ENCODE measurements around the gene C2orf15. TPM values are rescaled to one million over a fixed set of nuclear protein-coding genes. Genes with fewer than 3 reads are reported as not detected.

The C2orf15 gene
- total and polyA plus RNA-seq, 10 of the 15 experiments (the other 5 are each of a cell fraction or from before 2014, with no cell fraction given) = 1.4 to 3.4 (median 2.4) TPM

DNA sequence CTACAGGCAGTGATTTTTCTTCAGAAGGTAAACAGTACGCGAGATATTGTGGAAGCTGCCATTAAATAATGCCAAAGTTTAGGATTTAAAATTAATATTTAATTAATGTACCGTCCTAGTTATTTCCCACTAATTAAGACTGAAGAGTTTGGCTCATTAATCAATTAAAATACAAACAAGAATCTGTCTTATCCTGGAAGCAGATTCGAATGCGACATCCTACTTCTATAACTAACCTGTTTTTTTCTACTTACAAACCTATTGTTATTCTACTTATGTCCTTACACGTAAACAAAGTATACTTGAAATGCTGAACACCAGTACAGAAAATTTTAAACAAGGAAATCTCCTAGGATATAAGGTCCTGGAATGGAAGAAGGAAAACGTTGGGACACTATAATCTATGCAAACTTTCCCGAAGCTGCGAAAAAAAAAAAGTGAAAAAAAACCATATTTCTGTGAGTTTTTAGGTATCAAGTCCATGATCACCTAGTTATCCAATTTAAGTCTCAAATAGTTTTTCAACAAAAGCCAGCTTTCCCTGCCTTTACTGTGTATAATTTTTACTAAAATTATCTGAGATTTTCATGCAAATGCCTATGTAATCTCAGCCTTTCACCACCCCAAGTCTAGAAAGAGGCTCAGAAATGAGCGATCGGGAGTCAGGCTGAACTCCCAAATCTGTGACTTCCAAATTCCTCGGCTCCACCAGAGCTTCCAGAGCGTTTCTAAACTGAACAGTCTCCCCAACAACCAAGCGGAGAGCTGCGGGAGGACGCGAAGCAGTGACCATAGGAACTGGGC is 1.2 kb upstream of the C2orf15 start:
- Histone ChIP-seq H3K4me1 (ENCODE audit: control insufficient read depth, insufficient read depth, low read length) (peaks cover 10% of the 10 kb centered on the region), H3K9ac (ENCODE audit: control insufficient read depth, insufficient read depth, low read length) (peak overlapping the region; percentile 74), H2AFZ (ENCODE audit: control insufficient read depth, low read depth, low read length) (peak overlapping the region; percentile 94), H3K9me3 (replicated peaks; ENCODE audit: control insufficient read depth, insufficient read depth, low read length) (no peaks in the 10 kb centered on the region), H3K4me2 (ENCODE audit: control insufficient read depth, insufficient read depth) (peak overlapping the region; percentile 94), H3K27ac (ENCODE audit: control insufficient read depth, insufficient read depth) (peak overlapping the region; percentile 55), H3K4me3 (peak overlapping the region; percentile 77), H3K36me3 (ENCODE audit: control insufficient read depth in 2 of 2, insufficient read depth in 2 of 2, low read length in 1 of 2) (no peaks in the 10 kb centered on the region), H4K20me1 (ENCODE audit: control insufficient read depth, insufficient read depth) (no peaks in the 10 kb centered on the region), H3K27me3 (replicated peaks in 1 of 2; ENCODE audit: control insufficient read depth in 2 of 2, insufficient read depth in 2 of 2, low read length in 1 of 2) (no peaks in the 10 kb centered on the region), H3K79me2 (ENCODE audit: control insufficient read depth, insufficient read depth, low read length) (no peaks in the 10 kb centered on the region)
- ATAC-seq (no peak), FAIRE-seq (no peak), DNase-seq (ENCODE audit: low read depth, low spot score) (no peak)
- in situ Hi-C loops (cut with MboI) = no loop called here
- ChIA-PET SMC1A (ENCODE audit: uncharacterized antibody, unreplicated experiment) (interaction anchor here (0.9 to 2.5 kb wide), 5 partner anchors 13 to 207 kb away, joined by 3 to 11 read pairs (median 8); partner anchors contain the start of genes LIPT1 and TSGA10), RAD21 (ENCODE audit: unreplicated experiment) (interaction anchor here (1.0 to 2.4 kb wide), 5 partner anchors 13 to 197 kb away, joined by 4 to 13 read pairs (median 6); partner anchors contain the start of genes EIF5B, LIPT1, MITD1 and MRPL30), POLR2A (interaction anchor here (0.5 to 3.2 kb wide), 8 partner anchors 13 to 197 kb away, joined by 3 to 26 read pairs (median 6); partner anchors contain the start of genes EIF5B, LIPT1, TSGA10 and TXNDC9), CTCF (interaction anchor here (0.7 to 2.5 kb wide), 8 partner anchors 12 to 196 kb away, joined by 3 to 11 read pairs (median 4); partner anchors contain the start of genes EIF5B, LIPT1, TSGA10 and TXNDC9)
- WGBS (ENCODE audit: insufficient coverage, insufficient replicate concordance, low lambda C conversion rate, missing lambda C conversion rate) = 42% methylated on average over 17 of the region's 17 CpGs
- BruUV-seq (replicated peaks) = TSS peak; percentile 58
- no peak for TF ChIP-seq NBN (IDR thresholded peaks at IDR 0.05)
- TF ChIP-seq NFYA (IDR thresholded peaks at IDR 0.05; ENCODE audit: borderline replicate concordance, low read depth, low read length) = no peak
- TF ChIP-seq BMI1 (IDR thresholded peaks at IDR 0.05; ENCODE audit: borderline replicate concordance) = peak; percentile 29; the same call in 1 of the 2 replicates
- TF ChIP-seq RELA (IDR thresholded peaks at IDR 0.05; ENCODE audit: borderline replicate concordance, partially characterized antibody) = no peak
- TF ChIP-seq CHD4 (IDR thresholded peaks at IDR 0.05) = no peak
- no peak for TF ChIP-seq STAT3 (IDR thresholded peaks at IDR 0.05; ENCODE audit: low read depth, low read length)
- TF ChIP-seq MTA3 (IDR thresholded peaks at IDR 0.05; ENCODE audit: borderline replicate concordance, low read length) = no peak
- peak in 1 of 2 experiments; percentile 14; a peak in 1 of 4 replicates for TF ChIP-seq BHLHE40 (IDR thresholded peaks at IDR 0.05; ENCODE audit: borderline replicate concordance in 1 of 2, low read depth in 2 of 2, low read length in 1 of 2)
- TF ChIP-seq NRF1 (conservative IDR thresholded peaks at IDR 0.05; ENCODE audit: low read depth, low read length) = no peak
- TF ChIP-seq, protein P1, sequence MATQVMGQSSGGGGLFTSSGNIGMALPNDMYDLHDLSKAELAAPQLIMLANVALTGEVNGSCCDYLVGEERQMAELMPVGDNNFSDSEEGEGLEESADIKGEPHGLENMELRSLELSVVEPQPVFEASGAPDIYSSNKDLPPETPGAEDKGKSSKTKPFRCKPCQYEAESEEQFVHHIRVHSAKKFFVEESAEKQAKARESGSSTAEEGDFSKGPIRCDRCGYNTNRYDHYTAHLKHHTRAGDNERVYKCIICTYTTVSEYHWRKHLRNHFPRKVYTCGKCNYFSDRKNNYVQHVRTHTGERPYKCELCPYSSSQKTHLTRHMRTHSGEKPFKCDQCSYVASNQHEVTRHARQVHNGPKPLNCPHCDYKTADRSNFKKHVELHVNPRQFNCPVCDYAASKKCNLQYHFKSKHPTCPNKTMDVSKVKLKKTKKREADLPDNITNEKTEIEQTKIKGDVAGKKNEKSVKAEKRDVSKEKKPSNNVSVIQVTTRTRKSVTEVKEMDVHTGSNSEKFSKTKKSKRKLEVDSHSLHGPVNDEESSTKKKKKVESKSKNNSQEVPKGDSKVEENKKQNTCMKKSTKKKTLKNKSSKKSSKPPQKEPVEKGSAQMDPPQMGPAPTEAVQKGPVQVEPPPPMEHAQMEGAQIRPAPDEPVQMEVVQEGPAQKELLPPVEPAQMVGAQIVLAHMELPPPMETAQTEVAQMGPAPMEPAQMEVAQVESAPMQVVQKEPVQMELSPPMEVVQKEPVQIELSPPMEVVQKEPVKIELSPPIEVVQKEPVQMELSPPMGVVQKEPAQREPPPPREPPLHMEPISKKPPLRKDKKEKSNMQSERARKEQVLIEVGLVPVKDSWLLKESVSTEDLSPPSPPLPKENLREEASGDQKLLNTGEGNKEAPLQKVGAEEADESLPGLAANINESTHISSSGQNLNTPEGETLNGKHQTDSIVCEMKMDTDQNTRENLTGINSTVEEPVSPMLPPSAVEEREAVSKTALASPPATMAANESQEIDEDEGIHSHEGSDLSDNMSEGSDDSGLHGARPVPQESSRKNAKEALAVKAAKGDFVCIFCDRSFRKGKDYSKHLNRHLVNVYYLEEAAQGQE (IDR thresholded peaks at IDR 0.05; ENCODE audit: low read depth, low read length) = no peak
- TF ChIP-seq KAT2A (conservative IDR thresholded peaks at IDR 0.05; ENCODE audit: control insufficient read depth, low read depth, low read length) = no peak
- TF ChIP-seq CHD2 (IDR thresholded peaks at IDR 0.05; ENCODE audit: borderline replicate concordance, low read depth, low read length) = no peak
- no peak for TF ChIP-seq KDM1A (IDR thresholded peaks at IDR 0.05; ENCODE audit: borderline replicate concordance)
- no peak for TF ChIP-seq CBFB (IDR thresholded peaks at IDR 0.05; ENCODE audit: low read depth)
- TF ChIP-seq ZNF622 (IDR thresholded peaks at IDR 0.05) = no peak
- intact Hi-C loops (cut with micrococcal nuclease; ENCODE audit: unreplicated experiment) = loop anchor here (5.0 kb wide), 1 partner anchor 42 kb away; the partner anchor contains the start of genes MITD1 and MRPL30
